GM18505 (cell line): ENCODE measurements around the gene HRH1.

ENCODE experiments used
- ATAC-seq: cut with Tn5 transposase; IDR thresholded peaks from one replicate; pipeline ENCODE4 v1.9.1; 2021; ENCODE audit not compliant: unreplicated experiment
- POLR2A ChIP-seq: IDR thresholded peaks from 4 replicates; pipeline ENCODE4 v1.6.1; 2011; ENCODE audit warnings: borderline replicate concordance; ENCODE audit not compliant: insufficient read depth, insufficient read length; ENCODE audit errors: extremely low read depth

HRH1 gene

DNA sequence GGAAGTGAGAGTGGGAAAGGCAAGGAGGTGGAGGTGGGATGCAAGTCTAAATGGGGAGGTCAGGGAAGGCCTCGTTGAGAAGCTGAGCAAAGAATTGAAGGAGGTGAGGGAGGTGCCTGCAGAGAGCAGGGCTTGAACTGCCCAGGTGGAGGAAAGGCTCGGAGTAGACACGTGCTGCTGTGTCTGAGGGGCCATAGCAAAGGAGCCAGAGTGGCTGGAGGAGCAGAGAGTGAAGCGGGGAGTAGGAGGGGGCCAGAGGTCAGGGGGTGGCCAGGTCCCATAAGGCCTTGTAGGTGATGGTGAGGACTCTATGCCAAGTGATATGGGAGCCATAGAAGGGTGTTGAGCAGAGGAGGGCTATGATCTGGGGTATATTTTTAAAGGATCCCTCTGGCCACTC lies 21.4 kb upstream of the HRH1 start:
- no peak for TF ChIP-seq POLR2A
- no peak for ATAC-seq

GRCh38 chr3:11134794-11135193 lies 19.5 kb upstream of the HRH1 start:
- ATAC-seq: no peak

DNA sequence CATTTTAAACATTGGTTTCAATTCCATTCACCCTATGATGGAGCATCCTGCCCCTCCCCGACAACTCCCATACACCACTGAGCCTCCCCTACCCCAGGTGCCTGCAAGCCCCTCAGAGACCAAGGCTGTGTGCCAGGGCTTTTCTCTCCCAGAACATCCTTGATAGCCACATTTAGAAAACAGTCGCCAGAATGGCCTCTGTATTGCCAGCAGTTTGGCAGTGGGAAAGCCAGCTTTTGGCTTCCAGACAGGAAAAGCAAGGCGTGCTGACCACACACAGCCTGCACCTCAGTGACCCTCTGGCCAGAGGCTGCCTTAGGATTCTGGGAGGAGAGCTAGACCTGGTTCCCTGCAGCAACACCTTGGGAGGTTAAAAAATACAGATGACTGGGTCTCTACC lies 18.2 kb upstream of the HRH1 start:
- no peak for ATAC-seq

More at GRCh38 chr3:11134794-11135193, 19.5 kb upstream of the HRH1 start:
- TF ChIP-seq POLR2A: no peak

GRCh38 chr3:11136830-11137626 lies 17.3 kb upstream of the HRH1 start:
- ATAC-seq: no peak
- TF ChIP-seq POLR2A: no peak

More for the DNA sequence above, 18.2 kb upstream of the HRH1 start:
- TF ChIP-seq POLR2A: no peak

- ATAC-seq: no peak
- TF ChIP-seq POLR2A: no peak
Observed at GRCh38 chr3:11137627-11137959, 16.7 kb upstream of the HRH1 start.

DNA sequence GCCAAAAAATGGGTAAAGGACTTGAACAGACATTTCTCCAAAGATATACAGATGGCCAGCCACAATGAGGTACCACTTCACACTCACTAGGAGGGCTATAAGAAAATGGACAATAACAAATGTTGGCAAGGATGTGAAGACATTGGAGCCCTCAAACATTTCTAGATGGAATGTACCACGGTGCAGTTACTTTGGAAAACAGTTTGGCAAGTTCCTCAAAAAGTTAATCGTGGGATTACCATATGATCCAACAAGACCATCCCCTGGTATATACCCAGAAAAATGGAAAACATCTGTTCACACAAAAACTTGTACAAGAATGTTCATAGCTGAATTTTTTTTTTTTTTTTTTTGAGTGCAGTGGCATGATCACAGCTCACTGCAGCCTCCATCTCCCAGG lies 15.9 kb upstream of the HRH1 start:
- ATAC-seq: no peak
- TF ChIP-seq POLR2A: no peak

- no peak for TF ChIP-seq POLR2A
- peak; percentile 97 for ATAC-seq
Observed at GRCh38 chr3:11140030-11140712, 14.1 kb upstream of the HRH1 start.

- TF ChIP-seq POLR2A: no peak
- ATAC-seq: peak; percentile 35
Observed at GRCh38 chr3:11140713-11141104, 13.6 kb upstream of the HRH1 start.

- TF ChIP-seq POLR2A: no peak
- no peak for ATAC-seq
Observed at GRCh38 chr3:11143476-11143875, 10.8 kb upstream of the HRH1 start.

- no peak for TF ChIP-seq POLR2A
- ATAC-seq: no peak
Observed at GRCh38 chr3:11144996-11145395, 9.3 kb upstream of the HRH1 start.

GRCh38 chr3:11145888-11146287 lies 8.4 kb upstream of the HRH1 start:
- no peak for TF ChIP-seq POLR2A
- ATAC-seq: no peak

DNA sequence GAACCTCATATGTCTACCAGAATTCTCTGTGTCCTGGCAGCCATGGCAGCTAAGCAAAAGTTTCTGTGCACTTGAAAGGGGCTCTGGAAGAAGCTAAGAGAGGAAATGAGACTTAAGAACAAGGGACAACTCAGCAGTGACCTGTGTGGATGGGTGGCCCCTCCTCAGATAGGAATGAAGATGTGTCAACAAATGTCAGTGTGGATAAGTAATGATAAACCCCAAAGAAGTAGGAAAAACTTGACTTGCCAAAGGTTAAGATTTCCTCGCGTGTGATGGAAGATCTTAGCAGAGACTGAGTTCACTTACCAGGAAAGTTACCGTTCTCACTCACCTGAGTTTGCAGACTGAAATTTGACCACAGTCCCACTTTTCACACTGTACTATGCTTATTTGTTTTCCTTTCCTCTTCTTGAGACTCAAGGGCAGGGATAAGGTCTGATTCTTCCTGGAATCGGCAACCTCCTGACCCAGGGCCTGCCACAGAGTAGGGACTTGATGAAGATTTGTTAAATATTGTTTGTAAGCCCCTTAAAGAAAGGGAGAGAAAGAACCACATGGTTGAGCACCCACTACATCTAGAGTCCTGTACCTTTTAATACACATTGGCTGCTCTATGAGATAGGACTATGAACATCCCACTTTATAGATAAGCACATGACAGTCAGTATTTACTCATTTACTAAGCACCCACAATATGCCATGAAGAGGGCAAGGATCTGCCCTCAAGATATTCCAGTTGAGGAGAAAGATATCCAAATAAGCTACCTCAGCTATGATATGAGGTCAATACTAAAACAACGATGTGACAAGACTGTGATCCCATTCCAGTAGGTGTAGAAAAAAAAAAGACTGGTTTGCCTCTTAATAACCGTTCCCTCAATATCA lies 7.3 kb upstream of the HRH1 start:
- no peak for ATAC-seq
- no peak for TF ChIP-seq POLR2A

DNA sequence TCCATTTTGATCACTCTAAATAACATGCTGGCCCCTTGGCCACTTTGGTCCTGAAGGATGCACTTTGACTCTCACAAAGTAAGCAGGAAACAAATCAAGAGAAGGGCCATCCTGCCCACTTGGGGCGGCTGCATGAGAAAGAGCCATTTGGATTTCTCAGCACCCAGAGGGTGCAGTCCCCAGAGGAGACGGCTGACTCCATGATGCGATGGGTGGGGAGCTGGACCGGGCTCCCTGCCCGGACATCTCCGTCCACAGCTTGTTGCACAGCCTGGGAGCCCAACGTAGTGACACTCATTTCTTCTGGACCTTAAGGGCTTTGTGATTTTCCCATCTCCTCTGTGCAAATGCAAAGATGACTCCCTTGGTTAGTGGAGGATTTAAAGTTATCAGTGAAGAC lies 4.0 kb upstream of the HRH1 start:
- TF ChIP-seq POLR2A: no peak
- no peak for ATAC-seq
